Ishikawa (cell line): ENCODE measurements around the gene PITPNC1.

ENCODE experiments used
- CEBPB ChIP-seq: IDR thresholded peaks from 2 replicates; pipeline ENCODE4 v1.6.1; 2012
- EGR1 ChIP-seq: IDR thresholded peaks from 2 replicates; pipeline ENCODE4 v1.6.1; 2012
- EP300 ChIP-seq: IDR thresholded peaks from 2 replicates; pipeline ENCODE4 v1.6.1; 2012; ENCODE audit warnings: borderline replicate concordance
- FOXM1 ChIP-seq: IDR thresholded peaks from 2 replicates; pipeline ENCODE4 v1.6.1; 2012; ENCODE audit warnings: low read depth, borderline replicate concordance
- NFIC ChIP-seq: IDR thresholded peaks from 2 replicates; pipeline ENCODE4 v1.6.1; 2012
- RAD21 ChIP-seq: IDR thresholded peaks from 2 replicates; pipeline ENCODE4 v1.6.1; 2012; ENCODE audit warnings: low read depth
- TAF1 ChIP-seq: IDR thresholded peaks from 2 replicates; pipeline ENCODE4 v1.6.1; 2012; ENCODE audit warnings: low read depth, mild to moderate bottlenecking
- TCF12 ChIP-seq: IDR thresholded peaks from 2 replicates; pipeline ENCODE4 v1.6.1; 2012; ENCODE audit warnings: low read depth
- TEAD4 ChIP-seq: IDR thresholded peaks from 2 replicates; pipeline ENCODE4 v1.6.1; 2012
- YY1 ChIP-seq: IDR thresholded peaks from 2 replicates; pipeline ENCODE4 v1.6.1; 2012; ENCODE audit warnings: low read depth
- ZBTB7A ChIP-seq: IDR thresholded peaks from 2 replicates; pipeline ENCODE4 v1.6.1; 2012; ENCODE audit warnings: low read depth
- TF ChIP-seq, protein P1 (sequence below): IDR thresholded peaks from 2 replicates; pipeline ENCODE4 v1.6.1; 2012
- TF ChIP-seq, protein P2 (sequence below): IDR thresholded peaks from 2 replicates; pipeline ENCODE4 v1.6.1; 2012; ENCODE audit warnings: low read depth, mild to moderate bottlenecking
- TF ChIP-seq, protein P3 (sequence below): IDR thresholded peaks from 2 replicates; pipeline ENCODE4 v1.6.1; 2012

DNA sequence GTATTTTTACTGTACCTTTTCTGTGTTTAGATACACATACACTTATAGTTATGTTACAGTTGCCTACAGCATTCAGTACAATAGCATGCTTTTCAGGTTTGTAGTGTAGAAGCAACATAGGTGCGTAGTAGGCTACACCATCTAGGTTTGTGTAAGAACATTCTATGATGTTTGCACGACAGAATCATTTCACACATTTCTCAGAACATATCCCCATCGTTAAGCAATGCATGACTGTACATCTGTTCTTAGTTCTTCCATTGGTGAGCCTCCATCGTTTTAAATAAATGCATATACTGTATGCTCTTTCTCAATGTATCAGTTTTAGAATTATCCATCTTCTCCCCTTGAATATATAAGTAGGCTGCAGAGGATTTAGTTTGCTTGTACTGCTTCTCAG, 122.6 kb downstream of the PITPNC1 start:
- TF ChIP-seq ZBTB7A (no peak), FOXM1 (no peak), YY1 (no peak), EP300 (no peak), RAD21 (no peak), CEBPB (no peak), TAF1 (no peak), EGR1 (no peak), TCF12 (no peak), NFIC (no peak), TEAD4 (no peak)
- TF ChIP-seq, protein P1, sequence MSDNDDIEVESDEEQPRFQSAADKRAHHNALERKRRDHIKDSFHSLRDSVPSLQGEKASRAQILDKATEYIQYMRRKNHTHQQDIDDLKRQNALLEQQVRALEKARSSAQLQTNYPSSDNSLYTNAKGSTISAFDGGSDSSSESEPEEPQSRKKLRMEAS: no peak
- TF ChIP-seq, protein P2, sequence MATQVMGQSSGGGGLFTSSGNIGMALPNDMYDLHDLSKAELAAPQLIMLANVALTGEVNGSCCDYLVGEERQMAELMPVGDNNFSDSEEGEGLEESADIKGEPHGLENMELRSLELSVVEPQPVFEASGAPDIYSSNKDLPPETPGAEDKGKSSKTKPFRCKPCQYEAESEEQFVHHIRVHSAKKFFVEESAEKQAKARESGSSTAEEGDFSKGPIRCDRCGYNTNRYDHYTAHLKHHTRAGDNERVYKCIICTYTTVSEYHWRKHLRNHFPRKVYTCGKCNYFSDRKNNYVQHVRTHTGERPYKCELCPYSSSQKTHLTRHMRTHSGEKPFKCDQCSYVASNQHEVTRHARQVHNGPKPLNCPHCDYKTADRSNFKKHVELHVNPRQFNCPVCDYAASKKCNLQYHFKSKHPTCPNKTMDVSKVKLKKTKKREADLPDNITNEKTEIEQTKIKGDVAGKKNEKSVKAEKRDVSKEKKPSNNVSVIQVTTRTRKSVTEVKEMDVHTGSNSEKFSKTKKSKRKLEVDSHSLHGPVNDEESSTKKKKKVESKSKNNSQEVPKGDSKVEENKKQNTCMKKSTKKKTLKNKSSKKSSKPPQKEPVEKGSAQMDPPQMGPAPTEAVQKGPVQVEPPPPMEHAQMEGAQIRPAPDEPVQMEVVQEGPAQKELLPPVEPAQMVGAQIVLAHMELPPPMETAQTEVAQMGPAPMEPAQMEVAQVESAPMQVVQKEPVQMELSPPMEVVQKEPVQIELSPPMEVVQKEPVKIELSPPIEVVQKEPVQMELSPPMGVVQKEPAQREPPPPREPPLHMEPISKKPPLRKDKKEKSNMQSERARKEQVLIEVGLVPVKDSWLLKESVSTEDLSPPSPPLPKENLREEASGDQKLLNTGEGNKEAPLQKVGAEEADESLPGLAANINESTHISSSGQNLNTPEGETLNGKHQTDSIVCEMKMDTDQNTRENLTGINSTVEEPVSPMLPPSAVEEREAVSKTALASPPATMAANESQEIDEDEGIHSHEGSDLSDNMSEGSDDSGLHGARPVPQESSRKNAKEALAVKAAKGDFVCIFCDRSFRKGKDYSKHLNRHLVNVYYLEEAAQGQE: no peak
- TF ChIP-seq, protein P3, sequence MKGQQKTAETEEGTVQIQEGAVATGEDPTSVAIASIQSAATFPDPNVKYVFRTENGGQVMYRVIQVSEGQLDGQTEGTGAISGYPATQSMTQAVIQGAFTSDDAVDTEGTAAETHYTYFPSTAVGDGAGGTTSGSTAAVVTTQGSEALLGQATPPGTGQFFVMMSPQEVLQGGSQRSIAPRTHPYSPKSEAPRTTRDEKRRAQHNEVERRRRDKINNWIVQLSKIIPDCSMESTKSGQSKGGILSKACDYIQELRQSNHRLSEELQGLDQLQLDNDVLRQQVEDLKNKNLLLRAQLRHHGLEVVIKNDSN: no peak
